Right lobe of liver (tissue), 6 donors: Measurements from ENCODE around the gene FHIT. TPM values are rescaled to one million over a fixed set of nuclear protein-coding genes. Genes with fewer than 3 reads are reported as not detected.
A peak's percentile ranks its signal among the peaks of the same experiment; 100 is the strongest.

Experiments used
- ATAC-seq, 4 donors: fragments of 200-7000 bp; cut with Tn5 transposase; one replicate each; pipeline ENCODE4 v1.9.1; 2020; ENCODE audit warnings: mild to moderate bottlenecking in 4 of 4, moderate library complexity in 4 of 4
- DNase-seq, 3 donors: peaks; one replicate each; pipeline ENCODE4 v3.0.0-alpha.2; 2020
- H3K27ac ChIP-seq, 3 donors: fragments of 200-600 bp; one replicate each; pipeline ENCODE4 v1.8.0; 2022
- H3K27me3 ChIP-seq, 2 donors: fragments of 200-600 bp; one replicate each; pipeline ENCODE4 v1.8.0; 2022
- H3K36me3 ChIP-seq, 4 donors: fragments of 200-600 bp; sonication (generic) in 1 of 4; one replicate each; pipeline versions ENCODE4 v1.5.1 to v1.8.0; 2017 to 2022; ENCODE audit warnings: control low read depth in 1 of 4
- H3K4me1 ChIP-seq, 4 donors: fragments of 200-600 bp; sonication (generic) in 1 of 4; one replicate each; pipeline versions ENCODE4 v1.5.1 to v1.8.0; 2017 to 2022; ENCODE audit warnings: control low read depth in 1 of 4
- H3K4me3 ChIP-seq, 3 donors: fragments of 200-600 bp; one replicate each; pipeline ENCODE4 v1.8.0; 2022
- H3K9me3 ChIP-seq, 4 donors: fragments of 200-600 bp; sonication (generic) in 1 of 4; one replicate each; pipeline versions ENCODE4 v1.5.1 to v1.8.0; 2017 to 2022; ENCODE audit warnings: control low read depth in 1 of 4
- CTCF ChIP-seq, 4 donors: fragments of 200-600 bp in 3 of 4; fragments of 450-650 bp in 1 of 4; IDR thresholded peaks; one replicate each; pipeline versions ENCODE4 v1.5.1 to v1.8.0; 2016 to 2022; ENCODE audit warnings: antibody characterized with exemption in 4 of 4, mild to moderate bottlenecking in 2 of 4
- POLR2A ChIP-seq: fragments of 450-650 bp; IDR thresholded peaks from one replicate; pipeline ENCODE4 v1.6.1; 2017; ENCODE audit warnings: antibody characterized with exemption, mild to moderate bottlenecking
- WGBS: methylation state at CpG from one replicate; pipeline ENCODE4 v1.1.6; 2018; ENCODE audit warnings: low coverage, low lambda C conversion rate; ENCODE audit not compliant: insufficient coverage; ENCODE audit errors: missing lambda C conversion rate; 5-methylcytosine and 5-hydroxymethylcytosine counted together
- intact Hi-C, 2 donors: fragments of 100-400 bp; cut with DNase I; formaldehyde crosslinking; loops; one replicate each; pipeline versions ENCODE4 v1.11.2 to v1.14.1; 2022
- total RNA-seq, 6 experiments: library from RNA; depleted of rRNA in 2 of 6; stranded (reverse); fragments of >200 nt in 2 of 6; fragmentation: NEBNext Ultra II Directional in 3 of 6; extraction: Animal tissue kit (Norgen Biotek cat#: 25700) in 3 of 6; gene quantifications; one replicate each; pipeline versions ENCODE4 v1.1.0 to v1.2.4, GENCODE V29; 2016 to 2023
- donor health status: DM: no; HTN: yes; CAD: no.
- donor health status: DM: no; HTN: no; CAD: no.
- donor health status: DM: no; HTN: no; CAD: no.
- donor health status: DM: no; HTN: yes; CAD: no.
- donor health status: DM: no; HTN: yes; CAD: no.

The FHIT gene
- total RNA-seq, 6 experiments from 2014 or later, result 6.6 to 11.2 (median 8.0) TPM

- TF ChIP-seq CTCF (IDR thresholded peaks at IDR 0.05) (no peak), POLR2A (no peak)
- Histone ChIP-seq H3K4me1 (no peaks in the 10 kb centered on the region), H3K27ac (no peak overlapping the region), H3K36me3 (no peaks in the 10 kb centered on the region), H3K9me3 (no peaks in the 10 kb centered on the region), H3K27me3 (no peaks in the 10 kb centered on the region), H3K4me3 (no peak overlapping the region)
- intact Hi-C loops, result no loop called here
- ATAC-seq (no peak), DNase-seq (no peak)
- 52% methylated on average over 3 of the region's 3 CpGs for WGBS
Measured at GRCh38 chr3:60767536-60767935, 483.7 kb downstream of the FHIT start.

GRCh38 chr3:60765776-60766175, 485.5 kb downstream of the FHIT start:
- WGBS, result 90% methylated on average over 2 of the region's 3 CpGs
- no peak overlapping the region for H3K4me3 ChIP-seq
- H3K27me3 ChIP-seq, result no peaks in the 10 kb centered on the region
- DNase-seq (no peak), ATAC-seq (peak in 1 of 4 donors; percentile 50)
- H3K27ac ChIP-seq, result no peak overlapping the region
- H3K9me3 ChIP-seq, result no peaks in the 10 kb centered on the region
- no peaks in the 10 kb centered on the region for H3K4me1 ChIP-seq
- TF ChIP-seq POLR2A (no peak), CTCF (IDR thresholded peaks at IDR 0.05) (no peak)
- intact Hi-C loops, result no loop called here
- no peaks in the 10 kb centered on the region for H3K36me3 ChIP-seq

GRCh38 chr3:60764870-60765269, 486.4 kb downstream of the FHIT start:
- 97% methylated on average over 2 of the region's 2 CpGs for WGBS
- ATAC-seq (no peak), DNase-seq (no peak)
- Histone ChIP-seq H3K4me1 (no peaks in the 10 kb centered on the region), H3K4me3 (no peak overlapping the region), H3K36me3 (no peaks in the 10 kb centered on the region), H3K9me3 (no peaks in the 10 kb centered on the region), H3K27me3 (no peaks in the 10 kb centered on the region), H3K27ac (no peak overlapping the region)
- intact Hi-C loops, result no loop called here
- TF ChIP-seq POLR2A, result no peak
- TF ChIP-seq CTCF (IDR thresholded peaks at IDR 0.05), result no peak

- Histone ChIP-seq H3K27ac (no peak overlapping the region), H3K4me1 (no peaks in the 10 kb centered on the region), H3K36me3 (no peaks in the 10 kb centered on the region), H3K27me3 (no peaks in the 10 kb centered on the region), H3K4me3 (no peak overlapping the region), H3K9me3 (no peaks in the 10 kb centered on the region)
- DNase-seq (no peak), ATAC-seq (no peak)
- TF ChIP-seq POLR2A, result no peak
- TF ChIP-seq CTCF (IDR thresholded peaks at IDR 0.05), result no peak
- WGBS, result 100% methylated on average over 3 of the region's 3 CpGs
- intact Hi-C loops, result no loop called here
Measured at GRCh38 chr3:60760145-60760544, 491.1 kb downstream of the FHIT start.

GRCh38 chr3:60759439-60759838, 491.8 kb downstream of the FHIT start:
- H3K27me3 ChIP-seq, result no peaks in the 10 kb centered on the region
- H3K4me3 ChIP-seq, result no peak overlapping the region
- no peaks in the 10 kb centered on the region for H3K36me3 ChIP-seq
- no peaks in the 10 kb centered on the region for H3K9me3 ChIP-seq
- DNase-seq (no peak), ATAC-seq (no peak)
- no peak overlapping the region for H3K27ac ChIP-seq
- intact Hi-C loops, result no loop called here
- no peak for TF ChIP-seq POLR2A
- TF ChIP-seq CTCF (IDR thresholded peaks at IDR 0.05), result no peak
- no peaks in the 10 kb centered on the region for H3K4me1 ChIP-seq
- 81% methylated on average over 3 of the region's 3 CpGs for WGBS
